ENCODE measurements around the gene MYLK4.

DNA sequence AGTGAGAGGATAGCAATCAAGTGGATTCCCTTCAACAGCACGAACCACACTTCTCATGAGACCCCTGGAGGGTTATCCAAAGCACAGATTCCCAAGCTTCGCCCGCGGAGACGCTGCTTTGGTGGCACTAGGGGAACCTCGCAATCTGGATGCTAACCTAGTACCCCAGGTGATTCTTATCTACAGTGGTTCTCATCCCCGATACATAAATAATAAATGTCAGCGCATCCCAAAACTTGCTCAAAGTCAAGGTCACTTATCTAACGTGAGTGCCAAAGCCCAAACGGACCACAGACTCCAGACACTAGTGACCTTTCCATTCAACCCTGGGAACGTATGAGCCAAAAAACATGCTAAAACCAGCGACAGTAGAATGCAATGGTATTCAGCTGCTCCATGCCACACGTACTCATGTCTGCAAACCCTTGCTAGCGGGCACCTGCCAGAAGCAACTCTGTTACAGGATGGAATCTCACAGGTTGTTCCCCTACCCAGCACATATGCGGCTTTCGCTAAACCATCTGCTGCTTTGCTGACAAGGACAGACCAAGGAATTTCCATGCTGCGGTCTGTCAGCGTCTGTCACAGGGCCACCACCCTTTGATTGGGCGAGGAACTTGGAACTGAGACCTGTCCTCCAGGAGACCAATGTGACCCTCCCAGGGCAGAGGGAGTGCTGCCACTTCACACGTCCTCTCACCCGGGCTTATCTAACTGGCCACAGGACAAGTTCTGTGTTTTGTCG is 16.8 kb downstream of the MYLK4 start:
- TF ChIP-seq CTCF (IDR thresholded peaks at IDR 0.05) (no peak), EP300 (IDR thresholded peaks at IDR 0.05) (no peak), POLR2A (IDR thresholded peaks at IDR 0.05) (no peak)
